Measurements from ENCODE around the gene USP30. TPM values are rescaled to one million over a fixed set of nuclear protein-coding genes. Genes with fewer than 3 reads are reported as not detected.
A peak's percentile ranks its signal among the peaks of the same experiment; 100 is the strongest.

USP30 gene
- total and polyA plus RNA-seq, 5 experiments from 2014 or later, result 9.8 to 12.1 (median 10.2) TPM

GRCh38 chr12:109054520-109054919, 2.1 kb downstream of the USP30 start:
- H3K4me3 Mint-ChIP-seq, result peak overlapping the region in 1 of 10 donors; percentile 93
- ATAC-seq, result no peak
- peaks cover 0 to 28% (median 11%) of the 10 kb centered on the region in 3 donors for H3K36me3 Mint-ChIP-seq
- DNase-seq, result no peak
- POLR2A ChIA-PET, result interaction anchor here (0.6 to 0.9 kb wide), 3 partner anchors 197 to 1141 kb away, joined by 3 to 5 read pairs (median 4); partner anchors contain the start of gene SSH1
- H3K9me3 Mint-ChIP-seq, result no peaks in the 10 kb centered on the region
- peak overlapping the region in 8 of 10 donors; percentile 93 to 99 (median 96) for H3K27ac Mint-ChIP-seq
- H3K4me1 Mint-ChIP-seq, result peaks cover 7 to 28% (median 19%) of the 10 kb centered on the region in 4 donors
- H3K27me3 Mint-ChIP-seq, result no peaks in the 10 kb centered on the region

- POLR2A ChIA-PET, result no interaction called here
- DNase-seq, result no peak
- Mint-ChIP-seq H3K4me3 (no peak overlapping the region), H3K4me1 (peaks cover 7 to 27% (median 15%) of the 10 kb centered on the region in 4 donors), H3K36me3 (peaks cover 0 to 41% (median 10%) of the 10 kb centered on the region in 3 donors), H3K9me3 (no peaks in the 10 kb centered on the region), H3K27me3 (no peaks in the 10 kb centered on the region), H3K27ac (no peak overlapping the region)
- no peak for ATAC-seq
Observed at GRCh38 chr12:109056891-109057290, 4.5 kb downstream of the USP30 start.

GRCh38 chr12:109057376-109057775, 5.0 kb downstream of the USP30 start:
- no peak overlapping the region for H3K4me3 Mint-ChIP-seq
- no peaks in the 10 kb centered on the region for H3K9me3 Mint-ChIP-seq
- DNase-seq (no peak), ATAC-seq (no peak)
- peaks cover 0 to 41% (median 8%) of the 10 kb centered on the region in 3 donors for H3K36me3 Mint-ChIP-seq
- H3K4me1 Mint-ChIP-seq, result peaks cover 4 to 22% (median 11%) of the 10 kb centered on the region in 4 donors
- POLR2A ChIA-PET, result no interaction called here
- H3K27ac Mint-ChIP-seq, result no peak overlapping the region
- no peaks in the 10 kb centered on the region for H3K27me3 Mint-ChIP-seq

- H3K27me3 Mint-ChIP-seq, result no peaks in the 10 kb centered on the region
- no peak overlapping the region for H3K4me3 Mint-ChIP-seq
- ATAC-seq, result no peak
- H3K9me3 Mint-ChIP-seq, result no peaks in the 10 kb centered on the region
- H3K4me1 Mint-ChIP-seq, result peaks cover under 1 to 11% (median 7%) of the 10 kb centered on the region in 4 donors
- H3K27ac Mint-ChIP-seq, result no peak overlapping the region
- DNase-seq, result no peak
- H3K36me3 Mint-ChIP-seq, result peaks cover 5 to 51% (median 15%) of the 10 kb centered on the region in 3 donors
- POLR2A ChIA-PET, result no interaction called here
Observed at GRCh38 chr12:109058773-109059172, 6.4 kb downstream of the USP30 start.

GRCh38 chr12:109064143-109064542, 11.8 kb downstream of the USP30 start:
- ATAC-seq (no peak), DNase-seq (no peak)
- Mint-ChIP-seq H3K36me3 (peaks cover 5 to 45% (median 18%) of the 10 kb centered on the region in 3 donors), H3K9me3 (no peaks in the 10 kb centered on the region), H3K27ac (no peak overlapping the region), H3K27me3 (no peaks in the 10 kb centered on the region), H3K4me3 (no peak overlapping the region), H3K4me1 (no peaks in the 10 kb centered on the region)
- POLR2A ChIA-PET, result no interaction called here

- peak overlapping the region in 1 of 10 donors; percentile 32 for H3K27ac Mint-ChIP-seq
Observed at GRCh38 chr12:109065154-109065852, 12.9 kb downstream of the USP30 start.

GRCh38 chr12:109065853-109066193, 13.4 kb downstream of the USP30 start:
- Mint-ChIP-seq H3K4me3 (no peak overlapping the region), H3K36me3 (peaks cover 5 to 49% (median 22%) of the 10 kb centered on the region in 3 donors), H3K9me3 (no peaks in the 10 kb centered on the region), H3K27ac (no peak overlapping the region), H3K4me1 (peaks cover 0 to 6% (median 0%) of the 10 kb centered on the region in 4 donors), H3K27me3 (no peaks in the 10 kb centered on the region)
- DNase-seq, result no peak
- POLR2A ChIA-PET, result no interaction called here
- ATAC-seq, result no peak

More at GRCh38 chr12:109065154-109065852, 12.9 kb downstream of the USP30 start:
- H3K4me3 Mint-ChIP-seq, result no peak overlapping the region
- no peak for ATAC-seq
- H3K27me3 Mint-ChIP-seq, result no peaks in the 10 kb centered on the region
- POLR2A ChIA-PET, result no interaction called here
- H3K4me1 Mint-ChIP-seq, result peaks cover 0 to 6% (median 0%) of the 10 kb centered on the region in 4 donors
- H3K9me3 Mint-ChIP-seq, result no peaks in the 10 kb centered on the region
- no peak for DNase-seq
- H3K36me3 Mint-ChIP-seq, result peaks cover 5 to 47% (median 18%) of the 10 kb centered on the region in 3 donors

- Mint-ChIP-seq H3K27ac (peak overlapping the region in 2 of 10 donors; percentile 37 to 67), H3K36me3 (peaks cover 4 to 71% (median 39%) of the 10 kb centered on the region in 3 donors), H3K9me3 (peaks cover 0 to under 1% (median 0%) of the 10 kb centered on the region in 9 donors), H3K4me1 (peaks cover 0 to 6% (median 0%) of the 10 kb centered on the region in 4 donors), H3K4me3 (no peak overlapping the region), H3K27me3 (no peaks in the 10 kb centered on the region)
- DNase-seq, result no peak
- no peak for ATAC-seq
- POLR2A ChIA-PET, result interaction anchor here (0.6 kb wide), 1 partner anchor 87 kb away, joined by 4 read pairs; no protein-coding TSS in a partner anchor
Observed at GRCh38 chr12:109069307-109070271, 17.2 kb downstream of the USP30 start.

- DNase-seq, result no peak
- Mint-ChIP-seq H3K4me1 (peaks cover 0 to 4% (median 1%) of the 10 kb centered on the region in 4 donors), H3K36me3 (peaks cover 19 to 84% (median 70%) of the 10 kb centered on the region in 3 donors), H3K4me3 (no peak overlapping the region), H3K27ac (no peak overlapping the region), H3K27me3 (no peaks in the 10 kb centered on the region), H3K9me3 (peaks cover 0 to 15% (median 10%) of the 10 kb centered on the region in 9 donors)
- ATAC-seq, result no peak
- POLR2A ChIA-PET, result no interaction called here
Observed at GRCh38 chr12:109074866-109075265, 22.5 kb downstream of the USP30 start.

GRCh38 chr12:109082751-109083150, 30.4 kb downstream of the USP30 start:
- Mint-ChIP-seq H3K4me3 (no peak overlapping the region), H3K27ac (peak overlapping the region in 1 of 10 donors; percentile 49), H3K36me3 (peaks cover 17 to 89% (median 35%) of the 10 kb centered on the region in 3 donors), H3K9me3 (peaks cover 0 to 19% (median 8%) of the 10 kb centered on the region in 9 donors), H3K4me1 (peaks cover 0 to 2% (median under 1%) of the 10 kb centered on the region in 4 donors), H3K27me3 (no peaks in the 10 kb centered on the region)
- DNase-seq, result no peak
- ATAC-seq, result no peak
- POLR2A ChIA-PET, result no interaction called here

GRCh38 chr12:109084425-109084824, 32.0 kb downstream of the USP30 start:
- no peak overlapping the region for H3K27ac Mint-ChIP-seq
- H3K4me3 Mint-ChIP-seq, result no peak overlapping the region
- peaks cover 9 to 92% (median 21%) of the 10 kb centered on the region in 3 donors for H3K36me3 Mint-ChIP-seq
- H3K9me3 Mint-ChIP-seq, result peaks cover 0 to 9% (median 2%) of the 10 kb centered on the region in 9 donors
- H3K27me3 Mint-ChIP-seq, result no peaks in the 10 kb centered on the region
- DNase-seq (no peak), ATAC-seq (no peak)
- H3K4me1 Mint-ChIP-seq, result peaks cover 0 to 4% (median 0%) of the 10 kb centered on the region in 4 donors
- POLR2A ChIA-PET, result interaction anchor here (1.4 kb wide), 1 partner anchor 32 kb away, joined by 3 read pairs; the partner anchor contains the start of gene USP30

GRCh38 chr12:109085590-109085989, 33.2 kb downstream of the USP30 start:
- peaks cover 0 to 4% (median 3%) of the 10 kb centered on the region in 4 donors for H3K4me1 Mint-ChIP-seq
- DNase-seq (no peak), ATAC-seq (no peak)
- peaks cover 0 to under 1% (median 0%) of the 10 kb centered on the region in 9 donors for H3K9me3 Mint-ChIP-seq
- peak overlapping the region in 2 of 10 donors; percentile 41 to 79 for H3K27ac Mint-ChIP-seq
- POLR2A ChIA-PET, result interaction anchor here (1.4 kb wide), 1 partner anchor 33 kb away, joined by 3 read pairs; the partner anchor contains the start of gene USP30
- H3K4me3 Mint-ChIP-seq, result no peak overlapping the region
- H3K36me3 Mint-ChIP-seq, result peaks cover under 1 to 89% (median 10%) of the 10 kb centered on the region in 3 donors
- no peaks in the 10 kb centered on the region for H3K27me3 Mint-ChIP-seq

Measured in naive thymus-derived CD8-positive, alpha-beta T cell (primary cell).